HG03378 (cell line): ENCODE measurements around the gene PLTP.
"Not testable (repeated sequence)": the region's sequence is repeated elsewhere in the genome, so short reads cannot be mapped to it uniquely, and the experiment has no call there.

ENCODE experiments used
- ATAC-seq: cut with Tn5 transposase; IDR thresholded peaks from one replicate; pipeline ENCODE4 v1.9.1; 2021; ENCODE audit warnings: mild to moderate bottlenecking, moderate library complexity; ENCODE audit not compliant: unreplicated experiment

Gene PLTP

DNA sequence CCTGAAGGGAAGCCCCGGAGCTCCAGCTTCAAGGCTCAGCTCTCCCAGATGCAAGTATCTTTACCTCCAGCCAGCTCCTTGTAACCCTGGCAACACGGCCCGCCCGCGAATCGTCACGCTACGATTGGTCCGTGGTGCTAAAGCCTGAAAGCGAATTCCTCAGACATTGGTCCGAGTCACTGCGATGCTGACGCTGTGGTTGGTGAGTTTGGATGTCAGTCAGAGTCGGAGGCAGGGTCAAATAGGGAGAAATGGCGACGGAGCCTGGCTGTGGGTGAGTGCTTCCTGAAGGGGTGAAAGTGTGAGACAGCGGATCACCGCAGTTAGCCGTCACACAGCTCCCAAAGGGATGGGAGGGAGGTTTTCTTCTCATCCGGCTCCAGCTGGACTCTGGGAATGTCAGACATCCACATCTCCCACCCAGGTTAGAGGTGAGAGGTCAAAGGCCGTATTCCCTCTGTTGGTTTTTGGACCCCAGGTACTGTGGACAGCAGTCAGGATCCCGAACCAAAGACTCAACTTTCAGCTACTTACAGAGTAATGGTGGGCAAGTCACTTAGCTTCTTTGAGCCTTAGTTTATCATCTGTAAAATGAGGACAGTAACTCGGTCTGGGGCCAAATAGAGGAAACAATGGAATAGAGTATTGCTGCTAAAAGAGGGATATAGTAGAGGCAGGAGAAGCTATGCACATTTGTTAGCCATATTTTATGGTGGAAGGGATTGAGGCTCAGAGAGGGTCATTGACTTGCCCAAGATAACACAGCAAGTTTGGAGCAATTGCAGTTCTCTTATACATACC is 30.8 kb downstream of the PLTP start, which contains the start of gene ZSWIM1:
ZSWIM1 (plus strand) TSS at position 240 of the 801 bp plus-strand sequence. CDS start 1,366 bp downstream, outside the sequence.
- peak; percentile 94 for ATAC-seq

DNA sequence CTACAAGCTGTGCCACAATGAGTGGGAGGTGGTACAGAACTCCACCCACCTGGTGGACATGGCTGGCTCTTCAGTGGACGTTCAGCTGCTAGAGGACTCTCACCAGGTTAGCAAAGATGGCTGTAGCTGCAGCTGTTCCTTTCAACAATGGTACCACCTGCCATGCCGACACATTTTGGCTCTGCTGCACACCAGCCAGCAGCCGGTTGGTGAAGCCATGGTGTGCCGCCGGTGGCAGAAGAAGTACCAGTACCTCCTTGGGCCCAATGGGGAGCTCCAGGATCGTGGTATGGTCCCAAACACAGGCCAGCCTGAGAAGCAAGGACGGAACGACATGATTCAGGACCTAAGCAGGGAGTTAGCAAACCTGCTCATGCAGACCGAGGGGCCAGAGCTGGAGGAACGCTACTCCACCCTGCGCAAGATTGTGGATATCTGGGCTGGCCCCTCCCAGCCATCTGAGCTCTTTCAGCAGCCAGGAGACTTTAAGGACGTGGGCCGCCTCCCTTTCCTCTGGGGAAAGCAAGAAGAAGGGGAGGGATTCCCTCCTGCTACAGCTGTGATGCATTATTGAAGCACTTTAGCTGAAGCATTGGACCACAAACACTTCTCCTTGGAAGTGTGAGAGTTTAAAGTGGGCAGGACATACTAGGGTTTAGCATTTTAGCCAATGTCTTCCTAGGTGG is 33.7 kb downstream of the PLTP start:
- ATAC-seq: no peak

DNA sequence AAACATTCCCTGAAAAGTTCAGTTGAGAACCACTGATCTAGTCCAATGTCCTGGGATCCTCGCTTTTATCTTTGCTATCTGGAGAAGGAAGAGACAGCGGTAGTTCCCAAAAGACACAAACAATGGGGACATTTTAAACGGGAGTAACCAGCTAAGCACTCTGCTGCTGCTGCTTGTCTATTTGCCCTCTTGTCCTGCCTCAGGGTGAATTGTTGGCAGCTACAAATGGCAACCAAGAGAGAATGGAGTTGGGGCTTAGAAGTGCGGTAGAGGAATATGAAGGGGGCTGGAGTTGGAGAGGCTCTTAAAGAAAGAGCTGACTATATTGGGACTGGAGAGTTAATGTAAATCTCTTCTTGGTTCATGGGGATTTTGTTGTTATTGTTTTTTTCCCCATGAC is 37.4 kb downstream of the PLTP start:
- no peak for ATAC-seq

DNA sequence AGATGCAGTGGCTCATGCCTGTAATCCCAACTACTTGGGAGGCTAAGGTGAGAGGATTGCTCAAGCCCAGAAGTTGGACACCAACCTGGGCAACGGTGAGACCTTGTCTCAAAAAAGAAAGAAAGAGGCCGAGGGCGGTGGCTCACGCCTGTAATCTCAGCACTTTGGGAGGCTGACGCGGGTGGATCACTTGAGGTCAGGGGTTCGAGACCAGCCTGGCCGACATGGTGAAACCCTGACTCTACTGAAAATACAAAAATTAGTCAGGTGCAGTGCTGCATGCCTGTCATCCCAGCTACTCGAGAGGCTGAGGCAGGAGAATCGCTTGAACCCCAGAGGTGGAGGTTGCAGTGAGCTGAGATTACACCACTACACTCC is 37.9 kb downstream of the PLTP start:
- not testable (repeated sequence) for ATAC-seq

DNA sequence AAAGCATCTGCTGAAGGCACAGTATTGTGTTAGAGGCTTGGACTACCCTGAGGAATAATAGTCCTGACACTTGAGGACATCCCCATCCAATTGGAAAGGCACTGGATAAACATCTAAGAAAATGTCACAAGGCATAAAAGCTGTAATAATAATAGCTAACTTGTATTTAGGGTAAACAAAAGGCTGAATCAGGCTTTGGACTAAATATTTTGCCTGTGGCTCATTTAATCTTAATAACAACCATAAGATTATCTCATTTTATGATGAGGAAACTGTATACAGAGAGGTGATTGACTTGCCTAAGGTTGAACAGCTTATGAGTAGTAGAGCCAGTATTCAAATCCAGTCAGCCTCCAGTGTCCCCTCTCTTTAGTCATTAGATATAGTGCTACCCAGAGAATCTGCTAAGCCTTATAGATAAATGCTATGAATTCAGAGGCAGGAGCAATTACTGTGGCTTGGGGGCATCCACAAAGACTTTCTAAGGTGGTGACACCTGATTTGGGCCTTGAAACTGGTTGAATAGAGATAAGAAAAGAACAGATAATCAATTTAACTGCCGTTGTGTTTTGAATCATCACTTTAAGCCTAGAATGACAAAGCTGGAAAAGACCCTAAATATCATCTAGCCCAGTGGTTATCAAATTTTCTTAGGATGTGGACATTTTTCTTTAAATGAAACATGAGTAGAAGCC is 38.4 kb downstream of the PLTP start:
- ATAC-seq: no peak

DNA sequence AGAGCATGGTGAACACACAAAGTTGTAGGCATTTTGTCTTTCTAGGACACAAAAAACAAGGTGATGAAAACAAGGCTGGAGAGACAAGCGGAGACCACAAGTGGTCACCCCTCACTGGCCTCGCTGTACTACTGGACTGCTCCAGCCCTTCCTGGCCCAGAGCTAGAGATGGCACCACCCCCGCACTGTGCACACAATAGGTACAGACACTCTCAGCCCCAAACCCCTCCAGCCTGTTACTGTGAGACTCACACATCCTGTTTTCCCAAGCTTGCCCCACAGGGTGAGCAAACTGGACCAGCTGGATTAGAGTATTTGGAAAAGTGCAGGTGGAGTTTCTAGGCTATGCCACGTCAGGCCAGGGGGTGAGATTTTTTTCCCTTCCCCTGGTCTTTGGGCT is 39.3 kb downstream of the PLTP start:
- no peak for ATAC-seq

DNA sequence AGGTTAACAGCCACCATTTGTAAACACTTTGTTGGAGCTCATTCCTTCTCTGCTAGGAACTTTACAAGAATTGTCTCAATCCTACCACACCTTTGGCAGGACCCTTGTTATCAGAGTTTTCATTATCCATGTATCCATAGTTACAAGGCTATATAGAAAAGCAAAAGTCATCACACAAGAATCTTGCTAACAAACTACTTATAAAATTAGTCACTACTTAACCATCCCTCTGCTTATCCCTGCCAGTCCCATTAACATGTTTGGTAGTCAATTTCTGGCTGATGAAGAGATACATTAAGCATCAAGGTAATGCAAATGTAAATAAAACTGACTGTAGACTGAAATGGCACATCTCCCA is 44.2 kb downstream of the PLTP start:
- ATAC-seq: no peak

DNA sequence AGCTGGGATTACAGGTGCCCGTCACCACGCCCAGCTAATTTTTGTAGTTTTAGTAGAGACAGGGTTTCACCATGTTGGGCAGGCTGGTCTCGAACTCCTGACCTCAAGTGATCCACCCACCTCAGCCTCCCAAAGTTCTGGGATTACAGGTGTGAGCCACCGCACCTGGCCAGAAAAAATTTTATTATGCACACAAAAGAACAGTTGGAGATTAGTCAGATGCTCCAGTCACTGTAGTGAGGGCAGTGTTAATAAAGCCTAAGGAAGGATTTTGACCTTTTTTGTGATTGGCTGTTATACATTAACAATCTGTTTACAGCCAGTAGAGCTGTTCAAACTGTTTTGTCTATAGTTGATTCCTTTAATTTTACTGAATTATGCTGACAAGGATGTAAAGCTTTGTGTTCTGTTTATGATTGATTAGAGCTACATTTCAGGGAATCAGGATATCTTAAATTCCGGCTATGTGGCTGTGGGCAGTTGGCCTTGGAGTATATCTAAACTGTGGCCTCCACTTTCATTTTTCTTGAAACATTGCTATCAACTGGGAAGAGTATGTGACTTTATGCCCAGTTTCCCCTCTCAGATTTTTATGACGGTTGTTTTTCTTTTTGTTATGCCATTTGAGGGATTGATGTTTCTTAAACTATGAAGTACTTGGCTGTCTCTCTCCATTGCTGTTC is 44.7 kb downstream of the PLTP start:
- ATAC-seq: no peak

DNA sequence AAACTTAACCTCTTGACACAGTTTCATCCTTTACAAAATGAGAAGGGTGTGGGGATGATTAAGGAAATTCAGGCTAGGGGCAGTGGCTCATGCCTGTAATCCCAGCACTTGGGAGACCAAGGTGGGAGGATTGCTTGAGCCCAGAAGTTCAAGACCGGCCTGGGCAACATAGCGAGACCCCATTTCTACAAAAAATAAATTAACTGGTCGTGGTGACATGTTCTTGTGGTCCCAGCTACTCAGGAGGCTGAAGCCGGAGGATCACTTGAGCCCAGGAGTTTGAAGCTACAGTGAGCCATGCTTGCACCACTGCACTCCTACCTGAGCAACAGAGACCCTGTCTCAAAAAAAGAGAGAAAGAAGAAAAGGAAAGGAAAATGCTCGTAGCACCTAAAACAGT is 45.5 kb downstream of the PLTP start:
- ATAC-seq: no peak

DNA sequence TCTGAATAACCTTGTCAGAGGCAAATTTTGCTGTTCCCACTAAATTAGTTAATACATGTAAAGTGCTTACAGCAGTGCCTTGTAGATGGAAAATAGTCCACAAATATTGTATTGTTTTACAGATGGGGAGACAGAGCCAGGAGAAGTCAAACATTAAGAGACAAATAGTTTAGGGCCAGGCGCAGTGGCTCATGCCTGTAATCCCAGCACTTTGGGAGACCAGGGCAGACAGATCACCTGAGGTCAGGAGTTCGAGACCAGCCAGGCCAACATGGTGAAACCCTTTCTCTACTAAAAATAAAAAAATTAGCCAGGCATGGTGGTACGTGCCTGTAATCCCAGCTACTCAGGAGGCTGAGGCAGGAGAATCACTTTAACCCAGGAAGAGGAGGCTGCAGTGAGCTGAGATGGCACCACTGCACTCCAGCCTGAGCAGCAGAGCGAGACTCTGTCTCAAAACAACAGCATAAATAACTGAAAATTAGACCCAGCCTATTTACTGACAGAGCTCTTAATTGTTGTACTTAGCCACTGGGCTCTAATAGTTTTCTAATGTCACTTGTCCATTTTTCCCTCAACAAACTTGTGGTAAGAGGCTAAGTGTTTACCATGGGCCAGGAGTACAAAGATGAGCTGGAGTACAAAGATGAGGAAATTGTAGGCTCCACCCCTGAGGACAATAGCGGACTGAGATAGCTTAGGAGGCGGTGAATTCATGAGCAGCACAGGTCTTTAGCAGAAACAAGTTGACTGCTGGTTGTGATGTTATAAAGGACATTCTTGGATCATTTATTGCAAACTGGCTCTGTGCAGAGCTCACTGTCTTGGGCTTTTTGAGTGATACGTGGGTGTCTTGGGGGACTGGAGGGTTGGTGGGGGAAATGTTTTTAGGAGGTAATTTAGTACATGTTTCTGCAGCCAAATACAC is 48.1 kb downstream of the PLTP start:
- no peak for ATAC-seq

DNA sequence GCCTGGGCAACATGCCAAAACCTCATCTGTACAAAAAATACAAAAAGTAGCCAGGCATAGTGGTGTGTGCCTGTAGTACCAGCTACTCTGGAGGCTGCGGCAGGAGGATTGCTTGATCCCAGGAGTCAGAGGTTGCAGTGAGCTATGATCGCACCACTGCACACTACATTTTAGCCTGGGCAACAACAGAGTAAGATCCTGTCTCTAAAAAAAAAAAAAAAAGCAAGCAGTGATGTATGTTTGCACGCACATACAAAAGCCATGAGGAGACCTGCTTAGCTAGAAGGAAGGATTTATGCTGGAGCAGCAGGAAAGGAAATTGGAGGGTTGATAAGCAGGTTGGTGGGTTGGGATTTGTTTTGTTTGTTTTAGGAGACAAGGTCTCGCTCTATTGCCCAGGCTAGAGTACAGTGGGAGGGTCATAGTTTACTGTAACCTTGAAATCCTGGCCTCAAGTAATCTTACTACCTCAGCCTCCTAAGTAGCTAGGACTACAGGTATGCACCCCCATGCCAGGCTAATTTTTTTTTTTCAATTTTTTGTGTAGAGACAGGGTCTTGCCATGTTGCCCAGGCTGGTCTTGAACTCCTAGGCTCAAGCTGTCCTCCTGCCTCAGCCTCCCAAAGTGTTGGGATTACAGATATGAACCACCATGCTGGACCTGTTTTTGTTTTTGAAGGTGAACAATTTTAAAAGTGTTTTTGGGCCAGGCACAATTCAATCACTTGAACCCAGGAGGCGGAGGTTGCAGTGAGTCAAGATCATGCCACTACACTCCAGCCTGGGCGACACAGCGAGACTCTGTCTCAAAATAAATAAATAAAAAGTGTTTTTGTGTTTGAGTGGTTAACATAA is 50.5 kb downstream of the PLTP start:
- ATAC-seq: no peak

DNA sequence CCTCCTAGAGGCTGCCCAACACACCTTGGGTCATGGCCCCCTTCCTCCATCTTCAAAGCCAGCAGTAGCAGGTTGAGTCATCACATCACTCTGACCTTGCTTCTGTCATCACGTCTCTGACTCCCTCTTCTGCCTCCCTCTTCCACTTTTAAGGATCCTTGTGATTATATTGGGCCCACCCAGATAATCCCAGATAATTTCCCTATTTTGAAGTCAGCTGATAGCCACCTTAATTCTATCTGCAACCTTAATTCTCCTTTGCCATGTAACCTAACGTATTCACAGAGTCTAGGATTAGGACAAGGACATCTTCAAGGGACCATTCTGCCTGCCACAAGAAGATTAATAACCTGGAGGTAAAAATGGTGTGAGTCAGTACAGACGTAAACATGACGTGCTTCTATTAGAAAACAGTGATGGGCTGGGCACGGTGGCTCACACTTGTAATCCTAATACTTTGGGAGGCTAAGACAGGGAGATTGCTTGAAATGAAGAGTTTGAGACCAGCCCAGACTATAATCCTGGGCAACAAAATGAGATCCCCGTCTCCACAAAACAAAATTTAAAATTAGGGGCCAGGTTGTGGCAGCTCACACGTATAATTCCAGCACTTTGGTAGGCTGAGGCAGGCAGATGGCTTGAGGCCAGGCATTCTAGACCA is 51.3 kb downstream of the PLTP start:
- ATAC-seq: no peak

DNA sequence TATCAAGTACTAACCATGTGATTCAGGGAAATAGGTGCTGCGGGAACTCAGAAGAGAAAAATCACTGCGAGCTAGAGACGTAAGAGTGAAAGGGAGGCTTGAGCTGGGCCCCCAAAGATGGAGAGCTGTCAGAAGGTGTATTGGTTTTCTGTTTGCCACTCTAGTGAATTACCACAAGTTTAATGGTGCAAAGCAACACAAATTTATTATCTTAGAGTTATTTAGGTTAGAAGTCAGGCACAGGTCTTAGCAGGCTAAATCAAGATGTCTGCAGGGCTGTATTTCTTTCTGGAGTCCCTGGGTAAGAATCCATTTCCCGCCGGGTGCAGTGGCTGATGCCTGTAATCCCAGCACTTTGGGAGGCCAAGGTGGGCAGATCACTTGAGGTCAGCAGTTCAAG is 52.0 kb downstream of the PLTP start:
- ATAC-seq: no peak

DNA sequence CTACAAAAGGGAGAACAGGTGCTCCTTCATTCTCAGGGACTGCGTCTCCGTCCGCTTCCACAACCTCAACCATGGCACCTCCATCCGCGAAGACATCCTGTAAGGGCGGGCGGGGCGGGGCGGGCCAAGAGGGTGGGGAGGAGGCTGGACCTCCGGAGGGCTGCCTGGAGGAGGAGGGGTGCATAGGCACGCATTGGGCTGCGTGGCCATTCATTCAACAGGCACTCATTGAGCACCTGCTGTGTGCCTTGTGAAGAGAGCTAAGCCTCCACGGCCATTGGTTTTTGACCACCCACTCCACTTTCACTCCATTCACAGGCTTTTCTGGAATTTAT is 54.1 kb downstream of the PLTP start:
- ATAC-seq: no peak

DNA sequence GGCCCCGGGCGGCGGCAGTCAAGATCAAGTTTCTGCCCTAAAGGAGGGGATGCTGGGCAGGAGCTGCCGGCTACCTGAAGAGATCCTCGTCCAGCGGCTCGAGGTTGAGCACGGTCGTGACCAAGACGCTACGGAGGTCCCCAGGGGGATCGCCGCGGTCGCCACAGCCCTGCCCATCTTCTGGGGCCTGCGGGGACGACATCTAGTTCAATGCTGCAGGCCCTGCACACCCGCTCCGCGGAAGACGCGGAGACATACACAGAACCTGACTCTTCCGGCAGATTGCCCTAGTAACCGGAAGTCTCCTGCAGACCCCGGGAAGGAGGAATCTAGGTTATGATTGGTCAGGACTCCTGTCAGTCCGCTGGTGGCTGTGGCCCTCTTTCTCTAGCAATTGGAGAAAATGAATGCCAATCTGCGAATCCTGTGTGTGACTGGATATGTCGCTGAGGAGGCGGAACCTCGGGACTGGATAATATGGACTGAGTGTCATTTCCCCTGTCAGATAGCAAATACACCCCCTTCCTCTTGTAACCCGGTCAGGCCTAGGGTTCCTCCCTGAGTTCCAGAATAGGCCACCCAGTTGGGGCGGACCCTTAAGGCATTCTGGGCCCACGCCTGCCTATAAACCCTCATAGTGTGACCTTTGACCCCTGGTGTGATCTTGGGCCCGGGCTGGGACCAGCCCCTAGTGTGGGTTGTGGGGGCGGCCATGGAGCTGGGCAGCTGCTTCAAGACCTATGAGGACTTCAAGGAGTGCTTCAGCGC is 54.7 kb downstream of the PLTP start, which contains the start of the genes ACOT8 and ZSWIM3:
ACOT8 (minus strand) TSS at position 279 of the 768 bp plus-strand sequence; CDS start at position 202, 77 bp downstream.
ZSWIM3 (plus strand) TSS at position 501 of the 768 bp plus-strand sequence; CDS start at position 713, 212 bp downstream.
- peak; percentile 95 for ATAC-seq

DNA sequence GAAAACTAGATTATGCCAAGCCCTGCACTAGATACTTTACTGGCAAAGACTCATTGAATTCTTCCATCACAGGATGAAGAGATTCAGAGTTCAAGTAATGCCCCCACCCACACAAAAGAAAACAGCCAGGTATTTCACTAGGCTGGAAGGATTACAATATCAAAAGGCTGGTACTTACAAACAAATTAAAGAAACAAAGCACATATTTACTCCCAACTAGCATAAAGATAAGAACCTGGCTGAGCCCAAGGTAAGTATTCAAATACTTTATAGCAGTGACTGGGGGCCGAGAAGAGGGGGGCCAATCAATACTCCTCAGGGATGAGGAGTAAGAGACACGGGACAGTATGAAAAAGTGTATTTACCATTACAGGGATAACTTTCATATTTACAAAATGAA is 58.5 kb downstream of the PLTP start:
- ATAC-seq: no peak

DNA sequence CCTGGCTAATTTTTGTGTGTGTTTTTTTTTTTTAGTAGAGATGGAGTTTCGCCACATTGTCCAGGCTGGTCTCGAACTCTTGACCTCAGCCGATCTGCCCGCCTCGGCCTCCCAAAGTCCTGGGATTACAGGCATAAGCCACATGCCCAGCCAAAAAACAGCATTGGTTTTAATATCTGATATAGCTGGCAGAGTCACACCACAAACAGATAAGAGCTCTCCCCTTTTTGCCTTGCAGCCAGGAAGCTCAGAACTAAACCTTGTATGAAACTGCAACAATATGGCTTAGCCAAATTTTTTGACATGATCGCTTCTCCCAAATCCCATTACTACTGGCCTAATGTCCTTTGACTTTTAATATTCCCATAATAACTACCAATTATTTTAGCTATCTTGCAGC is 59.6 kb downstream of the PLTP start:
- ATAC-seq: no peak

DNA sequence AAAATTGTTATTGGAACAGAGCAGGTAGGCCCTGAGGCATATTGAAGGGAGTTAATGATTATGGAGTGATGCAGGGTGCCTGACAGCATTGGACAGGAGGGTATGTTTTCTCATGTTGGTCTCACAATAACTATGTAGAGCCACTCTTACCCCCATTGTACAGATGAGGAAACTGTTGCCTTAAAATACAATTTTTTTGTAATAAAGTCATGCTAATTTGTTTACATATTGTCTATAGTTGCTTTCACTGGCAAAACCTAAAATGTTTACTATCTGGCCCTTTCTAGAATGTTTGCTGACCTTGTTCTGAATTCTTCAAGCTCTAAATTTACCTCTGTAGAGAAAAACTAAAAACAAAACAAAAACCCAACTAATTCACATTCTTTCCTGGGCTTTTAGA is 60.5 kb downstream of the PLTP start:
- ATAC-seq: no peak
